Measurements from ENCODE around the gene LRRFIP2. TPM values are rescaled to one million over a fixed set of nuclear protein-coding genes. Genes with fewer than 3 reads are reported as not detected.

The LRRFIP2 gene
- total and polyA plus RNA-seq, 2 donors (not counting 1 experiment from before 2014, with no cell fraction given): 8.6 to 49.2 TPM

GRCh38 chr3:37067577-37067976, 106.8 kb downstream of the LRRFIP2 start:
- TF ChIP-seq EZH2 (IDR thresholded peaks at IDR 0.05; ENCODE audit: borderline replicate concordance, insufficient read depth, low read depth, low read length, poor library complexity, severe bottlenecking) (no peak), CTCF (IDR thresholded peaks at IDR 0.05) (no peak)
- Mint-ChIP-seq H3K9me3 (ENCODE audit: insufficient read depth) (no peaks in the 10 kb centered on the region), H3K27me3 (no peaks in the 10 kb centered on the region), H3K4me3 (no peak overlapping the region), H3K4me1 (no peaks in the 10 kb centered on the region), H3K27ac (no peak overlapping the region)
- H3K4me1 ChIP-seq (ENCODE audit: control insufficient read depth in 2 of 2, insufficient read depth in 2 of 2, low read length in 2 of 2): no peaks in the 10 kb centered on the region
- no CpG with 5 or more reads among the region's 3 CpGs for WGBS (ENCODE audit: insufficient coverage)
- no peak overlapping the region for H3K4me2 ChIP-seq (replicated peaks; ENCODE audit: low read depth, low read length, poor library complexity, severe bottlenecking)
- intact Hi-C loops (cut with micrococcal nuclease): no loop called here
- no peak overlapping the region for H3K4me3 ChIP-seq (ENCODE audit: control extremely low read depth in 1 of 5, extremely low read depth in 1 of 5, insufficient read depth in 1 of 5, low read depth in 2 of 5, low read length in 4 of 5)
- no peak overlapping the region for H3K27ac ChIP-seq (ENCODE audit: low read length in 2 of 2)
- H3K36me3 ChIP-seq (replicated peaks in 1 of 2; ENCODE audit: control extremely low read depth in 1 of 2, control insufficient read depth in 1 of 2, extremely low read depth in 1 of 2, insufficient read depth in 2 of 2, low read length in 1 of 2): peaks cover 0 to 14% of the 10 kb centered on the region in 2 experiments
- no peaks in the 10 kb centered on the region for H3K79me2 ChIP-seq (ENCODE audit: control insufficient read depth, insufficient read depth, low read length)
- H3K9me3 ChIP-seq (ENCODE audit: control extremely low read depth in 1 of 3, control insufficient read depth in 2 of 3, insufficient read depth in 1 of 3, low read length in 2 of 3): no peaks in the 10 kb centered on the region
- no peak for DNase-seq
- POLR2A ChIA-PET: no interaction called here
- no peak for ATAC-seq (ENCODE audit: low read depth)
- no peaks in the 10 kb centered on the region for H4K20me1 ChIP-seq (ENCODE audit: control insufficient read depth, insufficient read depth, low read length, poor library complexity, severe bottlenecking)
- CTCF ChIA-PET: no interaction called here
- H3K27me3 ChIP-seq (replicated peaks in 1 of 4; ENCODE audit: control extremely low read depth in 1 of 4, control insufficient read depth in 3 of 4, insufficient read depth in 4 of 4, low read length in 3 of 4): no peaks in the 10 kb centered on the region
- no peak overlapping the region for H3K9ac ChIP-seq (ENCODE audit: low read length)
- no peak overlapping the region for H2AFZ ChIP-seq (ENCODE audit: insufficient read depth, low read depth, low read length, poor library complexity, severe bottlenecking)

GRCh38 chr3:37064747-37065146, 109.6 kb downstream of the LRRFIP2 start:
- H3K9ac ChIP-seq (ENCODE audit: low read length): no peak overlapping the region
- Mint-ChIP-seq H3K27me3 (no peaks in the 10 kb centered on the region), H3K4me3 (no peak overlapping the region), H3K27ac (no peak overlapping the region), H3K9me3 (ENCODE audit: insufficient read depth) (no peaks in the 10 kb centered on the region), H3K4me1 (no peaks in the 10 kb centered on the region)
- no peak overlapping the region for H2AFZ ChIP-seq (ENCODE audit: insufficient read depth, low read depth, low read length, poor library complexity, severe bottlenecking)
- 94% methylated on average over 3 of the region's 3 CpGs for WGBS (ENCODE audit: insufficient coverage)
- no peak overlapping the region for H3K27ac ChIP-seq (ENCODE audit: low read length in 2 of 2)
- intact Hi-C loops (cut with micrococcal nuclease): no loop called here
- H3K36me3 ChIP-seq (replicated peaks in 1 of 2; ENCODE audit: control extremely low read depth in 1 of 2, control insufficient read depth in 1 of 2, extremely low read depth in 1 of 2, insufficient read depth in 2 of 2, low read length in 1 of 2): peaks cover 3 to 26% of the 10 kb centered on the region in 2 experiments
- ChIA-PET CTCF (no interaction called here), POLR2A (no interaction called here)
- H4K20me1 ChIP-seq (ENCODE audit: control insufficient read depth, insufficient read depth, low read length, poor library complexity, severe bottlenecking): no peaks in the 10 kb centered on the region
- no peaks in the 10 kb centered on the region for H3K9me3 ChIP-seq (ENCODE audit: control extremely low read depth in 1 of 3, control insufficient read depth in 2 of 3, insufficient read depth in 1 of 3, low read length in 2 of 3)
- ATAC-seq (ENCODE audit: low read depth) (no peak), DNase-seq (no peak)
- no peaks in the 10 kb centered on the region for H3K79me2 ChIP-seq (ENCODE audit: control insufficient read depth, insufficient read depth, low read length)
- no peak overlapping the region for H3K4me2 ChIP-seq (replicated peaks; ENCODE audit: low read depth, low read length, poor library complexity, severe bottlenecking)
- H3K4me1 ChIP-seq (ENCODE audit: control insufficient read depth in 2 of 2, insufficient read depth in 2 of 2, low read length in 2 of 2): no peaks in the 10 kb centered on the region
- H3K27me3 ChIP-seq (replicated peaks in 1 of 4; ENCODE audit: control extremely low read depth in 1 of 4, control insufficient read depth in 3 of 4, insufficient read depth in 4 of 4, low read length in 3 of 4): no peaks in the 10 kb centered on the region
- H3K4me3 ChIP-seq (ENCODE audit: control extremely low read depth in 1 of 5, extremely low read depth in 1 of 5, insufficient read depth in 1 of 5, low read depth in 2 of 5, low read length in 4 of 5): no peak overlapping the region
- TF ChIP-seq CTCF (IDR thresholded peaks at IDR 0.05) (no peak), EZH2 (IDR thresholded peaks at IDR 0.05; ENCODE audit: borderline replicate concordance, insufficient read depth, low read depth, low read length, poor library complexity, severe bottlenecking) (no peak)

Data from B cell (primary cell).